C4-2B (cell line): ENCODE results near the gene PFKP.

Experiments
- CTCF ChIP-seq: fragments of 450-650 bp; conservative IDR thresholded peaks from 2 replicates; pipeline ENCODE4 v1.5.1; 2017; ENCODE audit warnings: mild to moderate bottlenecking
- ZFX ChIP-seq: fragments of 450-650 bp; IDR thresholded peaks from 2 replicates; pipeline ENCODE4 v1.6.1; 2017

DNA sequence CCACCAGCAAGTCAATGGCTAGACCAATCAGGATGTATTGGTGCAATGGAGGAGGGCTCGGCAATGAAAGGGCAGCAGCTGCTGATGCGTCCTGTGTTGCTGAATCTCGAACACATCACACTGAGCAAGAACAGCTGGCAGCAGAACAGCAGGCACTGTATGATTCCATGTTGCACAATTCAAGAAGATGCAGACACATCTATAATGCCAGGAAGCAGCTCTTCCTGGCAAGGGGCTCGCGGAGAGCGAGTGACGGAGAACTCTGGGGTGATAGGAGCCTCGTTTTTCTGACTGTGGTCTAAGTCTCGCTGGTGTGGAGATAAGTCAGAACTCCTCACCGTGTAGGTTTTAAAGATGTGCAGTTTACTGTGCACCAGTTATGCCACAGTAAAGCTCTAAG lies 24.8 kb upstream of the PFKP start:
- no peak for TF ChIP-seq CTCF
- no peak for TF ChIP-seq ZFX
